ENCODE measurements around the gene KCNK16. TPM values are rescaled to one million over a fixed set of nuclear protein-coding genes. Genes with fewer than 3 reads are reported as not detected.

Gene KCNK16
- total and polyA plus RNA-seq, 10 donors, result not detected

GRCh38 chr6:39266375-39266774 is 56.1 kb downstream of the KCNK16 start:
- peaks cover 0 to 16% (median 0%) of the 10 kb centered on the region in 7 donors for H3K27me3 ChIP-seq (replicated peaks in 1 of 7)
- H3K9me3 ChIP-seq, result no peaks in the 10 kb centered on the region
- intact Hi-C loops (cut with DNase I; ENCODE audit: low total_unique reads), result no loop called here
- no peaks in the 10 kb centered on the region for H3K4me1 ChIP-seq
- no peak overlapping the region for H3K27ac ChIP-seq
- H3K4me3 ChIP-seq, result no peak overlapping the region
- 69 to 86% (median 83%) methylated on average over 2 of the region's 2 CpGs for WGBS, 5 donors
- TF ChIP-seq POLR2AphosphoS5 (IDR thresholded peaks at IDR 0.05) (no peak), POLR2A (IDR thresholded peaks at IDR 0.05) (no peak)
- TF ChIP-seq, protein P1, sequence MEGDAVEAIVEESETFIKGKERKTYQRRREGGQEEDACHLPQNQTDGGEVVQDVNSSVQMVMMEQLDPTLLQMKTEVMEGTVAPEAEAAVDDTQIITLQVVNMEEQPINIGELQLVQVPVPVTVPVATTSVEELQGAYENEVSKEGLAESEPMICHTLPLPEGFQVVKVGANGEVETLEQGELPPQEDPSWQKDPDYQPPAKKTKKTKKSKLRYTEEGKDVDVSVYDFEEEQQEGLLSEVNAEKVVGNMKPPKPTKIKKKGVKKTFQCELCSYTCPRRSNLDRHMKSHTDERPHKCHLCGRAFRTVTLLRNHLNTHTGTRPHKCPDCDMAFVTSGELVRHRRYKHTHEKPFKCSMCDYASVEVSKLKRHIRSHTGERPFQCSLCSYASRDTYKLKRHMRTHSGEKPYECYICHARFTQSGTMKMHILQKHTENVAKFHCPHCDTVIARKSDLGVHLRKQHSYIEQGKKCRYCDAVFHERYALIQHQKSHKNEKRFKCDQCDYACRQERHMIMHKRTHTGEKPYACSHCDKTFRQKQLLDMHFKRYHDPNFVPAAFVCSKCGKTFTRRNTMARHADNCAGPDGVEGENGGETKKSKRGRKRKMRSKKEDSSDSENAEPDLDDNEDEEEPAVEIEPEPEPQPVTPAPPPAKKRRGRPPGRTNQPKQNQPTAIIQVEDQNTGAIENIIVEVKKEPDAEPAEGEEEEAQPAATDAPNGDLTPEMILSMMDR (IDR thresholded peaks at IDR 0.05 in 8 of 11, conservative IDR thresholded peaks at IDR 0.05 in 3 of 11), result no peak
- DNase-seq, result no peak
- H3K36me3 ChIP-seq, result no peaks in the 10 kb centered on the region

Other genes starting within 250 kb of the KCNK16 start
- 10 to 100 TPM in 6 of 7 donors, 1 to 10 TPM in 1; 8.1 to 14.2 (median 13.5) TPM for gene SAYSD1, start 207.5 kb downstream of the KCNK16 start, total RNA-seq
- 10 to 100 TPM; 12.8 to 13.6 (median 12.9) TPM for gene SAYSD1, start 207.5 kb downstream of the KCNK16 start, polyA plus RNA-seq
- gene KCNK5, start 93.2 kb downstream of the KCNK16 start, total RNA-seq, result 1 to 10 TPM; 1.5 to 5.9 (median 4.2) TPM
- gene KCNK5, start 93.2 kb downstream of the KCNK16 start, polyA plus RNA-seq, result 1 to 10 TPM in 1 of 3 donors, under 1 TPM in 2; 0.52 to 1.6 (median 0.96) TPM
- under 1 TPM in 5 of 7 donors, not detected in 2; 0.42 to 0.98 (median 0.54) TPM for gene KCNK17, start 8.3 kb downstream of the KCNK16 start, total RNA-seq
- gene KCNK17, start 8.3 kb downstream of the KCNK16 start, polyA plus RNA-seq, result under 1 TPM; 0.16 to 0.43 (median 0.36) TPM